ENCODE measurements around the gene POLL.

DNA sequence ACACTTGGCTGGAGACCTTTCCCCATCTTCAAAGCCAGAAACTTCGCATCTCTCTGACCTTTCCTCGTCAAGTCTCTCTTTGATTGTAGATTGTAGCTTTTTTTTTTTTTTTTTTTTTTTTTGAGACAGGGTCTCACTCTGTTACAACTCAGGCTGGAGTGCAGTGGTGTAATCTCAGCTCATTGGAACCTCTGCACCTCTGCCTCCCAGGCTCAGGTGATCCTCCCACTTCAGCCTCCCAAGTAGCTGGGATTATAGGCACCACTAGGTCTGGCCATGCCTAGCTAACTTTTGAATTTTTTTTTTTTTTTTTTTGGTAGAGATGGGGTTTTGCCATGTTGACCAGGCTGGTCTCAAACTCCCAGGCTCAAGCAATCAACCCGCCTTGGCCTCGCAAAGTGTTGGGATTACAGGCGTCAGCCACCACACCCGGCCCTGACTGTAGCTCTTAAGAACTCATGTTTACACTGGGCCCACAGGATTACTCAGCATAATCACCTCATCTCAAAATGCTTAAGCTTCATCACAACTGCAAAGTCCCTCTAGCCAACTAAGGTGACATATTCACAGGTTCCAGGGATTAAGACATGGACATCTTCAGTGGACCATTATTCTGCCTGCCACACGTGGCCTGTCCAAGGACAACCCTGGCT lies 11.7 kb downstream of the POLL start:
- TF ChIP-seq, protein P1, sequence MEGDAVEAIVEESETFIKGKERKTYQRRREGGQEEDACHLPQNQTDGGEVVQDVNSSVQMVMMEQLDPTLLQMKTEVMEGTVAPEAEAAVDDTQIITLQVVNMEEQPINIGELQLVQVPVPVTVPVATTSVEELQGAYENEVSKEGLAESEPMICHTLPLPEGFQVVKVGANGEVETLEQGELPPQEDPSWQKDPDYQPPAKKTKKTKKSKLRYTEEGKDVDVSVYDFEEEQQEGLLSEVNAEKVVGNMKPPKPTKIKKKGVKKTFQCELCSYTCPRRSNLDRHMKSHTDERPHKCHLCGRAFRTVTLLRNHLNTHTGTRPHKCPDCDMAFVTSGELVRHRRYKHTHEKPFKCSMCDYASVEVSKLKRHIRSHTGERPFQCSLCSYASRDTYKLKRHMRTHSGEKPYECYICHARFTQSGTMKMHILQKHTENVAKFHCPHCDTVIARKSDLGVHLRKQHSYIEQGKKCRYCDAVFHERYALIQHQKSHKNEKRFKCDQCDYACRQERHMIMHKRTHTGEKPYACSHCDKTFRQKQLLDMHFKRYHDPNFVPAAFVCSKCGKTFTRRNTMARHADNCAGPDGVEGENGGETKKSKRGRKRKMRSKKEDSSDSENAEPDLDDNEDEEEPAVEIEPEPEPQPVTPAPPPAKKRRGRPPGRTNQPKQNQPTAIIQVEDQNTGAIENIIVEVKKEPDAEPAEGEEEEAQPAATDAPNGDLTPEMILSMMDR (IDR thresholded peaks at IDR 0.05; ENCODE audit: poor library complexity): no peak
- TF ChIP-seq EZH2 (IDR thresholded peaks at IDR 0.05; ENCODE audit: borderline replicate concordance): no peak
- TF ChIP-seq EZH2phosphoT487 (IDR thresholded peaks at IDR 0.05; ENCODE audit: low read depth, severe bottlenecking, unreplicated experiment): no peak

Data from hepatocyte (in vitro differentiated cells).